GM21529 (cell line): ENCODE measurements around the gene CCL17.
"Not testable (repeated sequence)": the region's sequence is repeated elsewhere in the genome, so short reads cannot be mapped to it uniquely, and the experiment has no call there.

Experiments
- ATAC-seq: cut with Tn5 transposase; IDR thresholded peaks from one replicate; pipeline ENCODE4 v1.9.1; 2021; ENCODE audit not compliant: unreplicated experiment

CCL17 gene

DNA sequence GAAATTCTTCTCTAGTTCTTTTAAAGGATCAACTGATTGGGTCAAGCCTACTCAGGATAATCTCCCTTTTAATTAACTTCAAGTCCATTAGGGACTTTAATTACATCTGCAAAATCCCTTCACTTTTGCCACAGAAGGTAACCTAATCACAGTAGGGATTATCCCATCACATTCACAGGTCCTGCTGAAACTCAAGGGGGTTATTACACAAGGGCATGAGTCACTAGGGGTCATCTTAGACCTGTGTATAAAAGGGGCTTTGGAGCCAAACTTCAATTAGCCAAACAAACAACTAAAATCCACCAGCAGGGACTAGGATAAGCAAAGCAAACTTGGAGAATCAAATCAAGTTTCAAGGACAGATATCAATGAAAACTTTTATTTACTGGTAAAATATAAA lies 23.3 kb downstream of the CCL17 start:
- ATAC-seq, result no peak

DNA sequence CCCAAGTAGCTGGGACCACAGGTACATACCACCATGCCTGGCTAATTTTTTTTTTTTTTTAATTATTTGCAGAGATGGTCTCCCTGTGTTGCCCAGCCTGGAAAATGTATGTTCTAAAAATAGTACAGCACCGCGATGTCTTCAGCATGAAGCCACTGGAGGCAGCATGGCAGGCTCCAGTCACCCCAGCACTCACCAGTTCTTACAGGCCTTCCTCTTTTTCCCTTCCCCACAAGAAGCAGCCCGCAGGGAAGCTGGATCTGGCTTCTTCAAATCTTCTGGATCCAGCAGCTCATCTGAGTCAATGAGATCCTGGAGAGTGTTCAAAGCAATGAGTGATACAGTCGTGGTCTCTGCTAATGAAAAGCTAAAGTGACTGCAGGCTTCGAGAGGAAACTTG lies 26.4 kb downstream of the CCL17 start:
- no peak for ATAC-seq

DNA sequence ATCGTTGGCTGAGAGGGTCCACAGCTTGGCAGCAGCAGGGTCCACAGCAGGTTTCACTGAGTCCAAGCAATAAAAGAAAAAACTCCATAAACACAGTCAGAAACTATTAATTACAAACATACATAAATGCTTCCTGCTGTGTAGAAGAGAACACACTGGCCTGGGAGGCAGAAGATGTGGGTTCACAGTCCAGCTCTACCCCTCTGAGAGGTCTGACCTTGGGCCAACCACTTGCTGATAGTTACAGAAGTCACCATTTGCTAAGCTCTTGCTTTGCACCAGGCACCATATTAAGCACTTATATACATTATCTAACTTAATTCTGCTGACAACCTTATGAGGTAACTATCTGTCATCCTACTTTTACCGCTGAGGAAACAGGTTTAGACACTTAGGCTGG lies 27.9 kb downstream of the CCL17 start:
- no peak for ATAC-seq

DNA sequence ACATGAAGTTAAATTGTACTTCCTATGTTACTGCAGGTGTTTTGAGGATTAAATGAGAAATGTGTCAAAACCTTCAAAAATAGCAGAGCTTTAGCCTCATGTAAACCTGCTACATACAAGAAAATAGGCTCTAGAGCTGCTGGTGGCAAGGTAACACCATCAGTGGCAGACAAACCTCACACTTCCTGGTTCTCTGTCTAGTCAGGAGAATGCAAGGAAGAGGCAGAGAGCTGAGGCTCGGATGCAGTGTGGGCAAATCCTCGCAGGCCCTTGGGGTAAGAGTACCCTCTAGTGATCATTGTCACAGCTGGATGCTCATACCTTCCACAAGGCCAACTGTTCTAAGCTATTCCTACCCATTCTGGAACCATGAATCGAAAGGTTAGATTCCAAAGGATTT lies 28.4 kb downstream of the CCL17 start:
- ATAC-seq, result no peak

DNA sequence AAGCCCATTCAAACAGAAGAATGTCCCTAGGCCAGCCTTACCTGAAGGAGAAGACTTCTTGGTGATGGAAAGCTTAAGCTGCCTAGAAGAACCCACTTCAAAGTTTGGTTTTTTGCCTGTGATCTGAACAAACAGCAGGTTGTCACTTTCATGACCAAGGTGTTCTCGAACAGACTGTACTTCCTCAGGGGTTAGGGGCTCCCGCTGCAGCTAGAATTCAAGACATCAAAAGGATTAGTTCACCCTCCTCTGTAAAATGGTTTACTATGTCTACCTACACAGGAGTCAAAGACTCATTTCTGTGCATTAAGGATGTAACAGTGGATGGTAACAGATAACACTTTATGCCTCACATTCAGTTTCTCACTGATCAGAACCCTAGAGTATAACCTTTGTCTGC lies 29.4 kb downstream of the CCL17 start:
- no peak for ATAC-seq

DNA sequence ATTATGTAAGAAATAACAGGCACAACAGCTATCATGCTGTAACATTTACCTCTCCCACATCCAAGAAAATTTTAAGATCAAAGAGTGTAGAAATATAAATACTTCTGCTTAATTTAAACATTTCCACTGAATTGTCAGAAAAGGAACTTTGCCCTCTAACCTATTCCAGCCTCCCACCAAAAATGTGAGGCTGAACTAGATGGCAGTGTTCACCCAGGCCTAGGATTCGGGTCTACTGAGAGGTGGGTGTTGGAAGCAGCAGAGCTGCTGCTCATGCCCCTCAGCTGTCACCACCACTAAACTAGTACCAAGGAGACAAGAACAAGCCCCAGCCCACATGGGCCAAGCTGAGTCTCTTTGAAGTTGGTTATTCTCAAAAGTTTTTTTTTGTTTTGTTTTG lies 31.3 kb downstream of the CCL17 start:
- no peak for ATAC-seq

DNA sequence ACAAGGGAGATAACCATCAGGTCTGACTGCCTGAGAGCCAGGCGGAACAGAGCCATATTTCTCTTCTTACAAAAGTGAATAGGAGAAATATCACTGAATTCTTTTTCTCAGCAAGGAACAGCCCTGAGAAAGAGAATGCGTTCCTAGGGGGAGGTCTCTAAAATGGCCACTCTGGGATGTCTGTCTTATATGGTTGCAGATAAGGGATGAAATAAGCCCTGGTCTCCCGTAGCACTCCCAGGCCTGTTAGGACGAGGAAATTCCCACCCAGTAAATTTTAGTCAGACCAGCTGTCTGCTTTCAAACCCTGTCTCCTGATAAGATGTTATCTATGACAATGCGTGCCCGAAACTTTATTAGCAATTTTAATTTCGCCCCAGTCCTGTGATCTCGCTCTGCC lies 35.4 kb downstream of the CCL17 start:
- ATAC-seq, result not testable (repeated sequence)

DNA sequence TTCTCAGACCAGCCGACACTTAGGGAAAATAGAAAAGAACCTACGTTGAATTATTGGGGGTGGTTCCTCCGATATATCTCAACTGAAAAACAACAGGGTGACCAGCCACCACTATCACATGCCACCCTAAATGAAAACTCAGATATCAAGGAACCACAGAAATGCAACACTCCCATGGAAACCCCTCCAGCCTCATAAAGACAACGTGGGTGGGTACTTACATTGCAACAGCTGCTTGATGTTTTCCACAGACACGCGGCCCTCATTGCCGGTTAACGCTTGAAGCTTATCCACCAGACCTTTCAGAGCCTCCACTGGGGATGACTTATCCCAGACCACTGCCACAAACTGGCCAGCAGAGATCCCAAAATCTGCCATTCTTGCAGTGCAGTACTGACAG lies 36.0 kb downstream of the CCL17 start:
- not testable (repeated sequence) for ATAC-seq

DNA sequence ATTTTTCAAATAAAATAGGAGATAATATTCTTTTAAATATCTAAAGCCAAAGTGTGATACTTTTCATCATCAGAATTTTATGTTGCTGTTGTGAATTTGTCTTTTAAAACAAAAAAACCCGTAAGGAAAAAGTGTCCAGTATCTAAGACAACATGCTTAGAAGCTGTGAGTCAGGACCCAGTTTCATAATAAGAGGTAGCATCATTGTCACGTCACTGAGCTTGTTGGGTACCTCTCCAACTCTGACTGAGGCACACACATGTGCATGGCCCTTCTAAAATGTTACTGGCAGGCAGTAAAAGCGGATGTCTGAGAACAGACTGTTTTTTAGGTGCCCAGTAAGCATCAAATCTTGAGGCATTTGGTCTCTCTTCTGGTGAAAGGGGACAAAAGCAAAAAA lies 40.1 kb downstream of the CCL17 start:
- ATAC-seq, result no peak

DNA sequence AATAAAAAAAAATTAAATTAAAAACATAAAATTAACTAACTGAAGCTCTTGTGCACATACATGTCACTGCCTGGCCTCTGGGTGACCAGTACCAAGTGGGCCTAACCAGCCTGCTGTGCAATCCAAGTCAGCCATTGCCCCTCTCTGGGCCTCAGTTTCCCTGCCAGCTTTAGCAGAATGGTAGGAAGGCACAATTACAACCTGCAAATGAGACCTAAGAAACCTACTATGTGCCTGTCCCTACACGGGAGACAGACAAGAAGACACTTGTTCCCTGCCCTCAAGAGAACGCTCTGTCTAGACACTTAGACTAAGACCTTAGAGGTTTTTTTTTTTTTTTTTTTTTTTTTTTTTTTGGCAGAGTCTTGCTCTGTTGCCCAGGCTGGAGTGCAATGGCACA lies 40.9 kb downstream of the CCL17 start:
- ATAC-seq, result no peak

DNA sequence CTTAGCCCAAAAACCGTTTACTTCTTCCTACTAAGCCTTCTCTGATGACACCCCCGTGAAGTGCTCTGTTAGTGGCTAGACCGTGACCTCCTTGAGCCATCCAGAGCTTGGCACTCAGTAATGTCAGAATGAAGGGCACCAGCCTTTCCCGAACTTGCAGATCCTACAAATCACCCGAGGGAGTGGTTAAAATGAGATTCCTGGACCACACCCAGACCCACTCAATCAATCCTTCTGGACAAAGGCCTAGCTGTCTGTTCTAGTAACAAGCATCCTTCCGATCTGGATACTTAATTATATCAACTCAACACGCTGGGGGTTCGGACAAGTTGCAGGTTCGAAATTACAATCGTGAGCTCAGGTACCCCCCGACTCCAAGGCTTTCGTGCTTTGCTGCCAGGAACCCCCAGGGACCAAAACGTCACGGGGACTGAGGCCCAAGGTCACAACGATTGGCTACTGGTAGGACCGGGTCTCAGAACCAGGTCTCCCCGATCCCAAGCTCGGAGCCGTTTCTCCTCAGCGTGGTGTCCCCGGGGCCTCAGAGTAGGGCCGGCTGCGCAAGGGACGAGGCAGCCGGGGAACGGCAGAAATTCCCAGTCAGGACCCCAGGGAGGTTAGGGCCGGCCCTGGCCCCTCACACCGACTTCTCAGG lies 42.1 kb downstream of the CCL17 start:
- peak; percentile 33 for ATAC-seq

DNA sequence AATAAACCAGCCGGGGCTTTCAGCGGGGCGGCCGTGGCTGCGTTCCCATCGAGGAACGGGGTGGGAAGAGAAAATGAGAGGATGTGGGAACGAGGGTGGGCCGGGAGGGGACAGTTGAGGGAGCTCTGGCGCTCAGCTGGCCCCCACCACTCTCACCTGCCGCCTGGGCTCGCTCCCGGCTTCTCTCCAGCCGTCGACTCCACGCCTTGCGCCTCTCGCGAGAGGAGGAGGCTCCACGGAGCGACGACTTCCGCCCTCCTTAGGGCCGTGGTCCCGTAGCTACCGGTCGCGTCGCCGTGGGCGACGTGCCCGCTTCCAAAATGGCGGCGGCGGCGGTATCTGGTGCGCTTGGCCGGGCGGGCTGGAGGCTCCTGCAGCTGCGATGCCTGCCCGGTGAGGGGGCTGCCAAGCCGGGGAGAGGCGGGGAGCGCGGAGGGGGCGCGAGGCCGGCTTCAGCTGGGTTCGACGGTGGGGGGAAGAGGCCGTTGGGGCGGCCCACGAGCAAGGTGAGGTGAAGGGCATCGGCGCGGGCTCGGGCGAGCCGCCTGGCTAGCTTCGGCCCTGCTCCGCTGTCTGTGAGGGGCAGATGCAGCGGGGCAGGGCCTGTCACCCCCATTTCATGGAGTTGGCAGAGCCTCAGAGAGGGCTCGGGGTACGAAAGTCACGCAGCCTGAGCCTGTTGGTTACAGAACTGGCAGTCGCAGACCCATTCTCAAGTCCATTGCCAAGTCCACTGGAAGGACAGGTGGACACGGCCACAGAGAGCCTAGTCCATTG lies 42.8 kb downstream of the CCL17 start, which contains the start of the genes CIAPIN1 and COQ9:
CIAPIN1 (minus strand) TSS at position 200 of the 777 bp plus-strand sequence. CDS start 6,457 bp downstream, outside the sequence.
COQ9 (plus strand) TSS at position 294 of the 777 bp plus-strand sequence; CDS start at position 321, 27 bp downstream.
- ATAC-seq, result peak; percentile 98

DNA sequence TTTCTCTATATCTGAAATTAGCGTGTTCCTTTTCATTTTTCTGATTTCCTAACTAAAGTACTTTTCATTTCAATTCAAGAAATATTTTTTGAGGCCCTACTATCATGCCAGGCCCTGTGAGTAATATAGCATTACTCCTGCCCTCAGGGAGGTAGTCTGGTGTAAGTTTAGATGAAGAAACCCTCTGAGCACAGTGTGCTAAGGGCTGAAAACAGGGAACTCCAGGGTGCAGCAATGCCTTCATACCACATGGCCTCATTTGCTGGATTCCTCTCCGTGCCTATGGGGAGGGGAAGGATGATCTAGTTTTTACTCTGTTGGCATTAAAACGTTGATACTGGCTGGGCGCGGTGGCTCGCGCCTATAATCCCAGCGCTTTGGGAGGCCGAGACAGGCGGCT lies 47.5 kb downstream of the CCL17 start:
- ATAC-seq, result no peak

DNA sequence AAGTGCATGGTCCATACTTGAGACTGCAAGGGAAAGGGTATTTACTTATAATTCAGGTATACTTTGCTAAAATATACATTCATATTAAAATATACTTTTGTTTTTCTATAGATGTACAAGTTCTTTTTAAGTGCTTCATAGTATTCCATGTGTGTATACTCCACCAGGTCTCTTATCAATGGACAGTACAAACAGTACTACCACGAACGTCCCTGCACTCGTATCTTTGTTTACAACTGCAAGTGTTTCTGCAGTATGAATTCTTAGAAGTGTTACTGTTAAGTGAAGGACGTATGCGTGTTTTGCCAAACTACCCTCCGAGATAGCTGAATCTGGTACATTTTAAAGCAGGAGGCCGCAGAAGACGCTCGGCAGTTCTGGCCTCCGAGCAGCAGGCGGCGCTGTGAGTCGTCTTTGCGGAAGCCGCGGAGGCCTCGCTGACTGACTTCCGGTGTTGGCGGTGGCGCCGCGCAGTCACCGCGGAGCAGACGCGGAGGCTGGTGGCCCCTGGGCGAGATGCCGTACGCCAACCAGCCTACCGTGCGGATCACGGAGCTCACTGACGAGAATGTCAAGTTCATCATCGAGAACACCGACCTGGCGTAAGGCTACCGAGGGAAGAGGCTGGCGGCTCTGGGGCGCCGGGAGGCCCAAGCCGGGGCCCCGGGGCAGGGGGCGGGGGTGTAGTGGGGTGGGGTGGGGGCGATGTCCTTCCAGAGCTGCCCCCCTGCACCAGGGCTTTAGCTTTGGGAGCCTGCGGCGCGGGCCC lies 57.8 kb downstream of the CCL17 start, which contains the start of gene POLR2C:
POLR2C (plus strand) TSS at position 471 of the 769 bp plus-strand sequence; CDS start at position 517, 46 bp downstream.
- peak; percentile 88 for ATAC-seq

DNA sequence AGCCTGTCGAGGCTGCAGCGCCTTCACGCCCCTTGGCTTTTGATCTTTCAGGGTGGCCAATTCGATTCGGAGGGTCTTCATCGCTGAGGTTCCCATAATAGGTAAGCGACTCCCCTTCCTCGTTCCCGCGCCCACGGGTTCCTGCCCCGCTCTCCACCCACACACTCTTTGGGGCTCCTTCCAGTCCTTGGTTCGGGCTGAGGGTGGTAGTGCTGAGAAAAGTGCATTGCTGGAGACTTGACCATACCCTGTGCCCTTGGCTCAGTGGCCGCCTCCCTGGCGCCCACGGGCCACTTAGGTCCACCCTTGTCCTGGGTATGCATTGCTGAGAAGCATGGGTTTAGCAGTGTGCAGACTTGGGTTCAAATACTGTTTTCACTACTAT lies 58.4 kb downstream of the CCL17 start:
- ATAC-seq, result peak; percentile 17

DNA sequence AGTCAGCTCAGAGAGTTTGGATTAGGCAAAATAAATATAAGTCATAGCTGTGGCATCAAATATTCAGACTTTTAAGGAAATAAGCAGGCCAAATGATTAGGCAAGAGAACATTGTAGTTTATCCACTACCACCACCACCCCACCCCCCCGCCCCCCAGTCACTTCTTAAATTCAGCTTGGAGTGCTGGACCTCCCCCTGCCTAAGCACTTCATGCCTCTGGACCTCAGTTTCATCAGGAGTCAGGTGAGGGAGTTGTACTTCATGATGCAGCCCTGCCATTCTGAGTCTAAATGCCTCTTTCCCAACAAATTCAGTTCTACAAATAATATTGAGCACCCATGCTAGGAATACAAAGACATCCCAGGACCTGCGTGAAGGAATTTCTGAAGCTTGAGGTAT lies 60.0 kb downstream of the CCL17 start:
- no peak for ATAC-seq
